ENCODE results near the gene TOMM20L.
"Not testable (repeated sequence)": the region's sequence is repeated elsewhere in the genome, so short reads cannot be mapped to it uniquely, and the experiment has no call there.

TOMM20L gene

GRCh38 chr14:58398895-58399294 lies 3.2 kb downstream of the TOMM20L start:
- TF ChIP-seq CTCF (IDR thresholded peaks at IDR 0.05; ENCODE audit: low read depth, low read length), result no peak
- no peak overlapping the region for H3K4me3 ChIP-seq (ENCODE audit: low read depth, low read length)

- no peak for TF ChIP-seq CTCF (IDR thresholded peaks at IDR 0.05; ENCODE audit: low read depth, low read length)
- H3K4me3 ChIP-seq (ENCODE audit: low read depth, low read length), result no peak overlapping the region
Observed at GRCh38 chr14:58401587-58401986, 5.9 kb downstream of the TOMM20L start.

GRCh38 chr14:58408681-58409215 lies 13.0 kb downstream of the TOMM20L start:
- H3K4me3 ChIP-seq (ENCODE audit: low read depth, low read length), result no peak overlapping the region
- no peak for TF ChIP-seq CTCF (IDR thresholded peaks at IDR 0.05; ENCODE audit: low read depth, low read length)

GRCh38 chr14:58414845-58415244 lies 19.1 kb downstream of the TOMM20L start:
- TF ChIP-seq CTCF (IDR thresholded peaks at IDR 0.05; ENCODE audit: low read depth, low read length), result no peak

GRCh38 chr14:58415636-58416547 lies 20.2 kb downstream of the TOMM20L start:
- TF ChIP-seq CTCF (IDR thresholded peaks at IDR 0.05; ENCODE audit: low read depth, low read length), result no peak
- H3K4me3 ChIP-seq (ENCODE audit: low read depth, low read length), result no peak overlapping the region

More at GRCh38 chr14:58414845-58415244, 19.1 kb downstream of the TOMM20L start:
- H3K4me3 ChIP-seq (ENCODE audit: low read depth, low read length), result no peak overlapping the region

- not testable (repeated sequence) for H3K4me3 ChIP-seq (ENCODE audit: low read depth, low read length)
Observed at GRCh38 chr14:58416934-58417333, 21.2 kb downstream of the TOMM20L start.

GRCh38 chr14:58426670-58427280 lies 31.0 kb downstream of the TOMM20L start:
- TF ChIP-seq CTCF (IDR thresholded peaks at IDR 0.05; ENCODE audit: low read depth, low read length), result no peak

More at GRCh38 chr14:58426670-58427280, 31.0 kb downstream of the TOMM20L start:
- H3K4me3 ChIP-seq (ENCODE audit: low read depth, low read length), result peak overlapping the region; percentile 94
